H9 (cell line): ENCODE data around the gene SLC12A3. TPM values are rescaled to one million over a fixed set of nuclear protein-coding genes. Genes with fewer than 3 reads are reported as not detected.

Experiments
- DNase-seq: peaks from one replicate; pipeline ENCODE4 v3.0.0-alpha.2; 2017
- H2AFZ ChIP-seq: one replicate; pipeline ENCODE4 v1.6.1; 2013; ENCODE audit warnings: mild to moderate bottlenecking, low read length, control low read depth, moderate library complexity
- H2AK5ac ChIP-seq: 2 replicates; pipeline ENCODE4 v1.6.1; 2013; ENCODE audit warnings: low read length, control low read depth, mixed read lengths; ENCODE audit not compliant: insufficient read length
- H2BK120ac ChIP-seq: one replicate; pipeline ENCODE4 v1.6.1; 2013; ENCODE audit warnings: low read depth, mild to moderate bottlenecking, low read length, control low read depth, inconsistent platforms; ENCODE audit not compliant: poor library complexity, severe bottlenecking
- H2BK12ac ChIP-seq: 2 replicates; pipeline ENCODE4 v1.6.1; 2013; ENCODE audit warnings: low read length, control low read depth, mixed read lengths, low read depth; ENCODE audit not compliant: insufficient read length
- H2BK15ac ChIP-seq: 2 replicates; pipeline ENCODE4 v1.6.1; 2013; ENCODE audit warnings: low read depth, low read length, control low read depth
- H2BK20ac ChIP-seq: one replicate; pipeline ENCODE4 v1.6.1; 2013; ENCODE audit warnings: low read depth, mild to moderate bottlenecking, low read length, control low read depth, inconsistent platforms; ENCODE audit not compliant: poor library complexity, severe bottlenecking
- H2BK5ac ChIP-seq: 2 replicates; pipeline ENCODE4 v1.6.1; 2013; ENCODE audit warnings: low read length, control low read depth, mixed read lengths; ENCODE audit not compliant: insufficient read length
- H3K14ac ChIP-seq: 2 replicates; pipeline ENCODE4 v1.6.1; 2013; ENCODE audit warnings: low read length, control low read depth; ENCODE audit not compliant: insufficient read depth
- H3K18ac ChIP-seq: 2 replicates; pipeline ENCODE4 v1.6.1; 2013; ENCODE audit warnings: low read depth, mild to moderate bottlenecking, mixed read lengths, low read length, control low read depth; ENCODE audit not compliant: insufficient read length
- H3K23ac ChIP-seq: 2 replicates; pipeline ENCODE4 v1.6.1; 2013; ENCODE audit warnings: low read length, control low read depth, mixed read lengths, low read depth; ENCODE audit not compliant: insufficient read length
- H3K23me2 ChIP-seq: 2 replicates; pipeline ENCODE4 v1.6.1; 2013; ENCODE audit warnings: low read depth, mild to moderate bottlenecking, mixed read lengths, low read length, control low read depth; ENCODE audit not compliant: insufficient read length, poor library complexity, severe bottlenecking
- H3K27ac ChIP-seq: 2 replicates; pipeline ENCODE4 v1.5.1; 2013; ENCODE audit warnings: low read length, control low read depth, mixed read lengths, low read depth; ENCODE audit not compliant: insufficient read length
- H3K27me3 ChIP-seq: 2 replicates; pipeline ENCODE4 v1.6.1; 2013; ENCODE audit warnings: low read length, control low read depth, inconsistent platforms; ENCODE audit not compliant: insufficient read depth
- H3K4ac ChIP-seq: 2 replicates; pipeline ENCODE4 v1.6.1; 2013; ENCODE audit warnings: low read depth, mild to moderate bottlenecking, control low read depth, inconsistent platforms, low read length, moderate library complexity
- H3K4me1 ChIP-seq: 2 replicates; pipeline ENCODE4 v1.6.1; 2013; ENCODE audit warnings: low read length, control low read depth, inconsistent platforms; ENCODE audit not compliant: insufficient read depth
- H3K4me2 ChIP-seq: 2 replicates; pipeline ENCODE4 v1.6.1; 2013; ENCODE audit warnings: low read length, control low read depth, mixed read lengths; ENCODE audit not compliant: insufficient read length, insufficient read depth
- H3K56ac ChIP-seq: 2 replicates; pipeline ENCODE4 v1.6.1; 2013; ENCODE audit warnings: low read depth, mild to moderate bottlenecking, mixed read lengths, low read length, control low read depth; ENCODE audit not compliant: insufficient read length
- H3K79me1 ChIP-seq: 2 replicates; pipeline ENCODE4 v1.6.1; 2013; ENCODE audit warnings: low read depth, mild to moderate bottlenecking, moderate library complexity, low read length, control low read depth, inconsistent platforms; ENCODE audit not compliant: insufficient read depth, poor library complexity, severe bottlenecking
- H3K79me2 ChIP-seq: 2 replicates; pipeline ENCODE4 v1.6.1; 2013; ENCODE audit warnings: low read length, control low read depth, inconsistent platforms; ENCODE audit not compliant: insufficient read depth
- H3K9ac ChIP-seq: 2 replicates; pipeline ENCODE4 v1.6.1; 2013; ENCODE audit warnings: low read length, control low read depth, mixed read lengths; ENCODE audit not compliant: insufficient read length; ENCODE audit errors: extremely low read depth
- H3K9me3 ChIP-seq: one replicate; pipeline ENCODE4 v1.6.1; 2013; ENCODE audit warnings: low read depth, low read length, inconsistent platforms; ENCODE audit not compliant: control insufficient read depth
- H3T11ph ChIP-seq: one replicate; pipeline ENCODE4 v1.6.1; 2013; ENCODE audit warnings: mild to moderate bottlenecking, low read length, control low read depth, inconsistent platforms
- H4K20me1 ChIP-seq: one replicate; pipeline ENCODE4 v1.6.1; 2013; ENCODE audit not compliant: control insufficient read depth, insufficient read length, insufficient read depth
- H4K5ac ChIP-seq: 2 replicates; pipeline ENCODE4 v1.6.1; 2013; ENCODE audit warnings: low read depth, mild to moderate bottlenecking, mixed read lengths, low read length, control low read depth; ENCODE audit not compliant: insufficient read length
- H4K8ac ChIP-seq: replicated peaks from 2 replicates; pipeline ENCODE4 v1.6.1; 2013; ENCODE audit warnings: low read length, control low read depth, mixed read lengths, low read depth; ENCODE audit not compliant: insufficient read length
- H4K91ac ChIP-seq: 2 replicates; pipeline ENCODE4 v1.6.1; 2013; ENCODE audit warnings: low read depth, mild to moderate bottlenecking, moderate library complexity, mixed read lengths, low read length, control low read depth; ENCODE audit not compliant: insufficient read length
- H3K27ac Mint-ChIP-seq, 3 experiments: 2 replicates in 2 of 3; 3 replicates in 1 of 3; pipeline ENCODE4 v1.8.0; 2020 to 2021; ENCODE audit warnings: mixed read lengths in 3 of 3, mild to moderate bottlenecking in 1 of 3, moderate library complexity in 1 of 3
- H3K27me3 Mint-ChIP-seq: 2 replicates; pipeline ENCODE4 v1.8.0; 2021; ENCODE audit warnings: low read depth, mild to moderate bottlenecking, moderate library complexity, mixed read lengths
- H3K36me3 Mint-ChIP-seq, 3 experiments: 2 replicates in 2 of 3; 3 replicates in 1 of 3; pipeline ENCODE4 v1.8.0; 2020 to 2021; ENCODE audit warnings: low read depth in 3 of 3, mixed read lengths in 3 of 3; ENCODE audit not compliant: insufficient read depth in 1 of 3
- H3K4me1 Mint-ChIP-seq, 2 experiments: 2 replicates each; pipeline ENCODE4 v1.8.0; 2020; ENCODE audit warnings: mixed read lengths in 2 of 2
- H3K4me3 Mint-ChIP-seq, 2 experiments: 2 replicates in 1 of 2; 3 replicates in 1 of 2; pipeline ENCODE4 v1.8.0; 2020 to 2021; ENCODE audit warnings: mild to moderate bottlenecking in 2 of 2, mixed read lengths in 2 of 2, moderate library complexity in 1 of 2
- H3K9me3 Mint-ChIP-seq, 2 experiments: 2 replicates in 1 of 2; 3 replicates in 1 of 2; pipeline ENCODE4 v1.8.0; 2020; ENCODE audit warnings: mild to moderate bottlenecking in 2 of 2, mixed read lengths in 2 of 2, moderate library complexity in 1 of 2
- WGBS: extraction: QIAGEN DNeasy Blood & Tissue Kit; methylation state at CpG from one replicate; pipeline ENCODE4 v1.1.7; 2013; ENCODE audit warnings: missing lambda C conversion rate, low lambda C conversion rate, mixed read lengths; ENCODE audit not compliant: insufficient read length; ENCODE audit errors: extremely low coverage; 5-methylcytosine and 5-hydroxymethylcytosine counted together
- total RNA-seq: library from RNA; stranded (reverse); gene quantifications from 2 replicates; pipeline ENCODE4 v1.2.1, GENCODE V29; 2021
- TF ChIP-seq, protein P1 (sequence below): fragments of 200-600 bp; sonication (generic); conservative IDR thresholded peaks from 3 replicates; pipeline ENCODE4 v1.8.0; 2021; ENCODE audit warnings: antibody characterized with exemption, mild to moderate bottlenecking

The SLC12A3 gene
- total RNA-seq, 1 experiment from 2014 or later, result not detected

DNA sequence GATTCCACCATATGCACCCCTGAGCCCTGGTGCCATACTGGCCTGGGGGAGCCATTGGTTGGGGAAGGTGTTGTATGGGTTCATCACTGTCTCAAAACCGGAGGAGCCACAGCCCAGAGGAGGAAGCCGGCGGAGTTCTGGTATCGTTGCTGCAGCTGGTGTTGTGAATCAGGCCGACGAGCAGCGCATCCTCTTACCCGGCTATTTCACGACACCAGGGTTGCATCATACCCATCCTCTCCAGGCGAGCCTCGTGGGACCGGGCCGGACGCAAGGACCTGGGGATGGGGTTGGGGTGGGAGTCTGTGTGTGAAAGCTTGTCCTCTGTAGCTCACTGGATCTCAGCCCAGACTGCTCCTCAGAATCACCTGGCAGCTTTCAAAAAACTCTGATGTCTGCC is 6.6 kb upstream of the SLC12A3 start:
- no peak overlapping the region for H3K56ac ChIP-seq
- no peak overlapping the region for H3T11ph ChIP-seq
- no CpG with 5 or more reads among the region's 14 CpGs for WGBS
- Mint-ChIP-seq H3K4me3 (no peak overlapping the region), H3K4me1 (peaks cover 14 to 17% of the 10 kb centered on the region in 2 experiments), H3K27me3 (no peaks in the 10 kb centered on the region; the same call in 1 of the 2 replicates), H3K9me3 (no peaks in the 10 kb centered on the region; a peak in 1 of 5 replicates), H3K36me3 (no peaks in the 10 kb centered on the region), H3K27ac (no peak overlapping the region)
- H3K27me3 ChIP-seq, result no peaks in the 10 kb centered on the region
- H3K79me1 ChIP-seq, result no peaks in the 10 kb centered on the region
- H3K27ac ChIP-seq, result no peak overlapping the region
- no peak overlapping the region for H4K5ac ChIP-seq
- H3K9ac ChIP-seq, result no peak overlapping the region
- no peak overlapping the region for H2BK120ac ChIP-seq
- H3K18ac ChIP-seq, result no peak overlapping the region
- no peak overlapping the region for H4K91ac ChIP-seq
- H2BK5ac ChIP-seq, result no peak overlapping the region
- TF ChIP-seq, protein P1, sequence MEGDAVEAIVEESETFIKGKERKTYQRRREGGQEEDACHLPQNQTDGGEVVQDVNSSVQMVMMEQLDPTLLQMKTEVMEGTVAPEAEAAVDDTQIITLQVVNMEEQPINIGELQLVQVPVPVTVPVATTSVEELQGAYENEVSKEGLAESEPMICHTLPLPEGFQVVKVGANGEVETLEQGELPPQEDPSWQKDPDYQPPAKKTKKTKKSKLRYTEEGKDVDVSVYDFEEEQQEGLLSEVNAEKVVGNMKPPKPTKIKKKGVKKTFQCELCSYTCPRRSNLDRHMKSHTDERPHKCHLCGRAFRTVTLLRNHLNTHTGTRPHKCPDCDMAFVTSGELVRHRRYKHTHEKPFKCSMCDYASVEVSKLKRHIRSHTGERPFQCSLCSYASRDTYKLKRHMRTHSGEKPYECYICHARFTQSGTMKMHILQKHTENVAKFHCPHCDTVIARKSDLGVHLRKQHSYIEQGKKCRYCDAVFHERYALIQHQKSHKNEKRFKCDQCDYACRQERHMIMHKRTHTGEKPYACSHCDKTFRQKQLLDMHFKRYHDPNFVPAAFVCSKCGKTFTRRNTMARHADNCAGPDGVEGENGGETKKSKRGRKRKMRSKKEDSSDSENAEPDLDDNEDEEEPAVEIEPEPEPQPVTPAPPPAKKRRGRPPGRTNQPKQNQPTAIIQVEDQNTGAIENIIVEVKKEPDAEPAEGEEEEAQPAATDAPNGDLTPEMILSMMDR, result no peak
- no peak overlapping the region for H3K14ac ChIP-seq
- no peak overlapping the region for H3K4me2 ChIP-seq
- no peak overlapping the region for H4K8ac ChIP-seq
- no peaks in the 10 kb centered on the region for H3K9me3 ChIP-seq
- no peaks in the 10 kb centered on the region for H3K4me1 ChIP-seq
- H3K23me2 ChIP-seq, result no peaks in the 10 kb centered on the region
- no peak overlapping the region for H3K23ac ChIP-seq
- H4K20me1 ChIP-seq, result no peaks in the 10 kb centered on the region
- no peaks in the 10 kb centered on the region for H3K79me2 ChIP-seq
- no peak for DNase-seq
- no peak overlapping the region for H2AFZ ChIP-seq
- H2BK12ac ChIP-seq, result no peak overlapping the region
- no peak overlapping the region for H2BK20ac ChIP-seq
- no peak overlapping the region for H3K4ac ChIP-seq
- no peak overlapping the region for H2BK15ac ChIP-seq
- no peak overlapping the region for H2AK5ac ChIP-seq
